ENCODE data around the gene POU2F1. TPM values are rescaled to one million over a fixed set of nuclear protein-coding genes. Genes with fewer than 3 reads are reported as not detected.
A peak's percentile ranks its signal among the peaks of the same experiment; 100 is the strongest.

POU2F1 gene
- total RNA-seq, 3 donors from 2014 or later: 20.0 to 29.0 (median 21.0) TPM

DNA sequence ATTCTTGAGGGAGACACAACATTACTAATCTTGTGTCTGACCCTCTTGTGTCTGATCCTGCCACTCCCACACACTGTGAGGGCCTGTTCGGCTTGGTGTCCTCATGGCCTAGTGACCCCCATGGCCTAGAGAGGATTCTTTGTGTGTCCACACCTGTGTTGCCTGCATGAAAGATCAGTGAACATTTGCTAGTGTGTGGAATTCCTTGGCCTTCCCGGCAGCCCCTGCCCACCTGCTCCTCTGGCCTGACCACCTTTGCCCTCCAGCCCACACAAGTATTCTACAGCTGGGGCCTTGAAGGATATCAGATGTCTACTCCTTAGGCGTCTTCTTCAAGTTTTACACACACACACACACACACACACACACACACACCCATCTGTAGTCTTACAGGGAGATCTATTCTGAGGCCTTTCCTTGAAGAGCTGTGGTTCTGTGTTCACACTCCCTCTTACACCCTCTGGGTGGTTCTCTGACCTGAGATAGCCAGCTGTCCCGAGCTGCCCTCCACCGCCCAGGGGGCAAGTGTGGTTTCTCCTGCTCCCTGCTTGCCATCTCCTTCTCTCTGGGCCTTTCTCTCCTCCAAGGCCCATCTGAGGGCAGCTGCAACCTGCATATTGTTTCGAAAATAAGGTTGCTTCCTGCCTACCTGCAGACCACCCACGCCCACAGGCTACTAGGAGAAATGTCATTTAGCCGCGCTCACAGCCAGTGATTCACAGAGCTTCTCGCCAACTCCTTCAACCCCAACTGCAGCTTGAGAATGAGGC is 252.3 kb downstream of the POU2F1 start:
- no peaks in the 10 kb centered on the region for H3K9me3 ChIP-seq
- no peaks in the 10 kb centered on the region for H3K4me1 ChIP-seq
- H3K4me3 ChIP-seq: no peak overlapping the region
- DNase-seq (ENCODE audit: low spot score in 2 of 2): peak in 1 of 2 donors; percentile 28
- H3K27ac ChIP-seq: no peak overlapping the region
- no peaks in the 10 kb centered on the region for H3K36me3 ChIP-seq
- no peak for TF ChIP-seq POLR2A (IDR thresholded peaks at IDR 0.05)
- H3K27me3 ChIP-seq: no peaks in the 10 kb centered on the region
- intact Hi-C loops (cut with DNase I; ENCODE audit: low total_unique reads): no loop called here

DNA sequence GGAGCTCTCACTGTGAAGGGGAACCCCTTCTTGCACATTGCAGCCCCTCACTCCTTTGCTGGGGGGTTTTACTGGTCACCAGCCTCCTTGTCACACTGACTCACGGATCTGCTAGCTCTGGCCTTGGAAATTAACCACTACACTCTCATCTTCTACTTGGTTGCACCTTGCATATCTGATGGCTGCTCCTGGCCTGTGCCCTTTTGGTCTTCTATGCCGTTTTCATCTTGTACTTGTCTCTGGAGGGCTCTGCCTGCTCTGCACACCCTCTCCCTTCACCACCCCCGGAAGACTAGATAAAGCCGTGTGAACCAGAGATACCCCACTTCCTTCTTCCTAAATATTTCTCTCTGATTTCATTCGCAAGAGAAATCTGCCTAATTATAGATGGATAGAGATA is 253.1 kb downstream of the POU2F1 start:
- TF ChIP-seq POLR2AphosphoS5 (IDR thresholded peaks at IDR 0.05): no peak
- TF ChIP-seq POLR2A (IDR thresholded peaks at IDR 0.05): no peak
- TF ChIP-seq, protein P1, sequence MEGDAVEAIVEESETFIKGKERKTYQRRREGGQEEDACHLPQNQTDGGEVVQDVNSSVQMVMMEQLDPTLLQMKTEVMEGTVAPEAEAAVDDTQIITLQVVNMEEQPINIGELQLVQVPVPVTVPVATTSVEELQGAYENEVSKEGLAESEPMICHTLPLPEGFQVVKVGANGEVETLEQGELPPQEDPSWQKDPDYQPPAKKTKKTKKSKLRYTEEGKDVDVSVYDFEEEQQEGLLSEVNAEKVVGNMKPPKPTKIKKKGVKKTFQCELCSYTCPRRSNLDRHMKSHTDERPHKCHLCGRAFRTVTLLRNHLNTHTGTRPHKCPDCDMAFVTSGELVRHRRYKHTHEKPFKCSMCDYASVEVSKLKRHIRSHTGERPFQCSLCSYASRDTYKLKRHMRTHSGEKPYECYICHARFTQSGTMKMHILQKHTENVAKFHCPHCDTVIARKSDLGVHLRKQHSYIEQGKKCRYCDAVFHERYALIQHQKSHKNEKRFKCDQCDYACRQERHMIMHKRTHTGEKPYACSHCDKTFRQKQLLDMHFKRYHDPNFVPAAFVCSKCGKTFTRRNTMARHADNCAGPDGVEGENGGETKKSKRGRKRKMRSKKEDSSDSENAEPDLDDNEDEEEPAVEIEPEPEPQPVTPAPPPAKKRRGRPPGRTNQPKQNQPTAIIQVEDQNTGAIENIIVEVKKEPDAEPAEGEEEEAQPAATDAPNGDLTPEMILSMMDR (IDR thresholded peaks at IDR 0.05): no peak
- no peak for DNase-seq (ENCODE audit: low spot score in 2 of 2)
- Histone ChIP-seq H3K4me1 (no peaks in the 10 kb centered on the region), H3K27ac (no peak overlapping the region), H3K9me3 (no peaks in the 10 kb centered on the region), H3K4me3 (no peak overlapping the region), H3K36me3 (no peaks in the 10 kb centered on the region), H3K27me3 (no peaks in the 10 kb centered on the region)
- intact Hi-C loops (cut with DNase I; ENCODE audit: low total_unique reads): no loop called here

DNA sequence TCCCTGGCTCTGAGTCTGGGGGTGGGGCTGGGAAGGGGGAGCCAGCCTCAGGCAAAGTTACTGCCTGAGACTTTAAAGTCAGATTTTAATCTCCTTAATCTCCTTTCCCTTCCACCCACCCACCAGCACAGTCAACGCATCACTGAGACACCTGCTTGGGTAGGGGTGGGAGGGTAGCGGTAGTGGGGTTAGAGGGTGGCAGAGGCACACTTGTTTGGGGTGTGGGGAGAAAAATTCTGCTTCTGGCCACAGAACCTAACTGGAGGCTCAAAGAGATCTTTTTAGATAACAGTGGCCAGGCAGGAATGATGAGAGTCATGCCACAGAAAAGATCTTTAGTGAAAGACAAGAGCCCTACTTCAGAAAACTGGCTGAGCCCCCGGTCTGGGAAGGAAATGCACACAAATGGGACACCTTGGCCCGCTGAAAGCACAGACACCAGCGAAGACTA is 253.5 kb downstream of the POU2F1 start:
- H3K9me3 ChIP-seq: no peaks in the 10 kb centered on the region
- H3K4me1 ChIP-seq: no peaks in the 10 kb centered on the region
- DNase-seq (ENCODE audit: low spot score in 2 of 2): peak in 1 of 2 donors; percentile 30
- no peaks in the 10 kb centered on the region for H3K36me3 ChIP-seq
- no peak overlapping the region for H3K4me3 ChIP-seq
- TF ChIP-seq POLR2AphosphoS5 (IDR thresholded peaks at IDR 0.05) (no peak), POLR2A (IDR thresholded peaks at IDR 0.05) (no peak)
- TF ChIP-seq, protein P1 (IDR thresholded peaks at IDR 0.05): no peak
- intact Hi-C loops (cut with DNase I; ENCODE audit: low total_unique reads): no loop called here
- no peaks in the 10 kb centered on the region for H3K27me3 ChIP-seq
- no peak overlapping the region for H3K27ac ChIP-seq

DNA sequence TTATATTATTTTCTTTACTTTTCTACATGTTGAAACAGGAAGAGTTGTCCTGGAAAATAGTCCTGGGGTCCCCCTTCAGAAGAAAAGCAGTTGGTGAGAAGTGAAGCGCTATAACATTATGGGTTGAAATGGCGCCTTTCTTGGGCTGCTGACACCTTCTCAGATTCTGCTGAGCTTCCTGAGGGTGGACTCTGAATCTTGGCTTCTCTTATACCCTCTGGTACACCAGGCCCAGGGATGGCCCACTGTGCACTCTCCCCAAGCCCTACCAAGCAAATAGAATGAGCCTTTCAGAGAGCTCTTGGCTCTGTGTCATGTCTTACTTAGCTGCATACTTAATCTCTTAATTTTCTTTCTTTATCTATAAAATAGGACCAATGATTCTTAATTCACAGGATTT is 255.4 kb downstream of the POU2F1 start:
- Histone ChIP-seq H3K27ac (no peak overlapping the region), H3K4me3 (no peak overlapping the region), H3K36me3 (no peaks in the 10 kb centered on the region), H3K4me1 (no peaks in the 10 kb centered on the region), H3K9me3 (no peaks in the 10 kb centered on the region), H3K27me3 (no peaks in the 10 kb centered on the region)
- DNase-seq (ENCODE audit: low spot score in 2 of 2): no peak
- intact Hi-C loops (cut with DNase I; ENCODE audit: low total_unique reads): no loop called here
- TF ChIP-seq POLR2A (IDR thresholded peaks at IDR 0.05): no peak
- TF ChIP-seq POLR2AphosphoS5 (IDR thresholded peaks at IDR 0.05): no peak
- TF ChIP-seq, protein P1 (IDR thresholded peaks at IDR 0.05): no peak

Other genes starting within 250 kb of the POU2F1 start
- gene ILDR2, start 245.3 kb upstream of the POU2F1 start, total RNA-seq: 1 to 10 TPM in 1 of 3 donors, not detected in 2; 1.9 TPM
- under 1 TPM in 1 of 3 donors, not detected in 2; 0.15 TPM for gene MAEL, start 231.6 kb upstream of the POU2F1 start, total RNA-seq
- 1 to 10 TPM in 1 of 3 donors, under 1 TPM in 2; 0.15 to 3.6 (median 0.16) TPM for gene GPA33, start 130.5 kb upstream of the POU2F1 start, total RNA-seq
- gene STYXL2, start 126.8 kb upstream of the POU2F1 start, total RNA-seq: under 1 TPM in 2 of 3 donors, not detected in 1; 0.16 to 0.33 TPM